Measurements from ENCODE around the gene BAHD1.

BAHD1 gene

GRCh38 chr15:40471105-40471807 lies 30.5 kb downstream of the BAHD1 start:
- Histone ChIP-seq H3K4me2 (ENCODE audit: low read depth, low read length, poor library complexity, severe bottlenecking) (peak overlapping the region; percentile 96), H3K4me3 (ENCODE audit: low read length, poor library complexity, severe bottlenecking) (peak overlapping the region; percentile 99), H3F3A (ENCODE audit: low read depth) (peaks cover 25% of the 10 kb centered on the region), H2AFZ (ENCODE audit: low read length) (peak overlapping the region; percentile 70), H3K36me3 (ENCODE audit: insufficient read depth, low read length) (peaks cover 18% of the 10 kb centered on the region; the same call in 1 of the 2 replicates), H3K4me1 (ENCODE audit: insufficient read depth, low read length, poor library complexity, severe bottlenecking) (peaks cover 52% of the 10 kb centered on the region), H3K27me3 (ENCODE audit: insufficient read depth, low read length, poor library complexity, severe bottlenecking) (no peaks in the 10 kb centered on the region), H3K9me2 (replicated peaks; ENCODE audit: low read depth, low read length) (no peaks in the 10 kb centered on the region), H3K9ac (ENCODE audit: low read depth, low read length, poor library complexity, severe bottlenecking) (peak overlapping the region; percentile 96), H3K79me2 (ENCODE audit: insufficient read depth, low read length) (peaks cover 32% of the 10 kb centered on the region), H4K20me1 (ENCODE audit: insufficient read depth, low read length, poor library complexity, severe bottlenecking) (peaks cover 11% of the 10 kb centered on the region), H3K9me3 (ENCODE audit: insufficient read depth, low read depth, low read length) (no peaks in the 10 kb centered on the region)
- TF ChIP-seq CTCF (conservative IDR thresholded peaks at IDR 0.05; ENCODE audit: low read length) = no peak
- no peak for TF ChIP-seq EZH2phosphoT487 (IDR thresholded peaks at IDR 0.05; ENCODE audit: borderline replicate concordance)

DNA sequence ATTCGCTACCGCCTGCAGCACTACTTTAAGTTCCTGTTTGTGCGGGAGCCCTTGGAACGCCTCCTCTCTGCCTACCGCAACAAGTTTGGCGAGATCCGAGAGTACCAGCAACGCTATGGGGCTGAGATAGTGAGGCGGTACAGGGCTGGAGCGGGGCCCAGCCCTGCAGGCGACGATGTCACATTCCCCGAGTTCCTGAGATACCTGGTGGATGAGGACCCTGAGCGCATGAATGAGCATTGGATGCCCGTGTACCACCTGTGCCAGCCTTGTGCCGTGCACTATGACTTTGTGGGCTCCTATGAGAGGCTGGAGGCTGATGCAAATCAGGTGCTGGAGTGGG lies 31.0 kb downstream of the BAHD1 start:
- peaks cover 12% of the 10 kb centered on the region; the same call in 1 of the 2 replicates for H3K36me3 ChIP-seq (ENCODE audit: insufficient read depth, low read length)
- no peaks in the 10 kb centered on the region for H3K9me2 ChIP-seq (replicated peaks; ENCODE audit: low read depth, low read length)
- TF ChIP-seq EZH2phosphoT487 (IDR thresholded peaks at IDR 0.05; ENCODE audit: borderline replicate concordance) = no peak
- H2AFZ ChIP-seq (ENCODE audit: low read length) = peak overlapping the region; percentile 70
- peaks cover 25% of the 10 kb centered on the region for H3F3A ChIP-seq (ENCODE audit: low read depth)
- H3K4me1 ChIP-seq (ENCODE audit: insufficient read depth, low read length, poor library complexity, severe bottlenecking) = peaks cover 58% of the 10 kb centered on the region
- peak overlapping the region; percentile 96 for H3K4me2 ChIP-seq (ENCODE audit: low read depth, low read length, poor library complexity, severe bottlenecking)
- peak overlapping the region; percentile 96 for H3K9ac ChIP-seq (ENCODE audit: low read depth, low read length, poor library complexity, severe bottlenecking)
- H3K9me3 ChIP-seq (ENCODE audit: insufficient read depth, low read depth, low read length) = no peaks in the 10 kb centered on the region
- peaks cover 11% of the 10 kb centered on the region for H4K20me1 ChIP-seq (ENCODE audit: insufficient read depth, low read length, poor library complexity, severe bottlenecking)
- H3K79me2 ChIP-seq (ENCODE audit: insufficient read depth, low read length) = peaks cover 32% of the 10 kb centered on the region
- H3K27me3 ChIP-seq (ENCODE audit: insufficient read depth, low read length, poor library complexity, severe bottlenecking) = no peaks in the 10 kb centered on the region
- peak overlapping the region; percentile 99 for H3K4me3 ChIP-seq (ENCODE audit: low read length, poor library complexity, severe bottlenecking)

- no peak overlapping the region for H2AFZ ChIP-seq (ENCODE audit: low read length)
- peaks cover 61% of the 10 kb centered on the region for H3K4me1 ChIP-seq (ENCODE audit: insufficient read depth, low read length, poor library complexity, severe bottlenecking)
- peak overlapping the region; percentile 99 for H3K4me3 ChIP-seq (ENCODE audit: low read length, poor library complexity, severe bottlenecking)
Observed at GRCh38 chr15:40472171-40472727, 31.5 kb downstream of the BAHD1 start.

More at GRCh38 chr15:40472171-40472727, 31.5 kb downstream of the BAHD1 start:
- Histone ChIP-seq H3K79me2 (ENCODE audit: insufficient read depth, low read length) (peaks cover 32% of the 10 kb centered on the region), H3K9ac (ENCODE audit: low read depth, low read length, poor library complexity, severe bottlenecking) (peak overlapping the region; percentile 96), H4K20me1 (ENCODE audit: insufficient read depth, low read length, poor library complexity, severe bottlenecking) (peaks cover 11% of the 10 kb centered on the region), H3K9me2 (replicated peaks; ENCODE audit: low read depth, low read length) (no peaks in the 10 kb centered on the region), H3K36me3 (ENCODE audit: insufficient read depth, low read length) (peaks cover 8% of the 10 kb centered on the region; the same call in 1 of the 2 replicates), H3K27me3 (ENCODE audit: insufficient read depth, low read length, poor library complexity, severe bottlenecking) (no peaks in the 10 kb centered on the region), H3K4me2 (ENCODE audit: low read depth, low read length, poor library complexity, severe bottlenecking) (peak overlapping the region; percentile 96), H3F3A (ENCODE audit: low read depth) (peaks cover 25% of the 10 kb centered on the region), H3K9me3 (ENCODE audit: insufficient read depth, low read depth, low read length) (no peaks in the 10 kb centered on the region)
- no peak for TF ChIP-seq EZH2phosphoT487 (IDR thresholded peaks at IDR 0.05; ENCODE audit: borderline replicate concordance)
- TF ChIP-seq CTCF (conservative IDR thresholded peaks at IDR 0.05; ENCODE audit: low read length) = no peak

Data from Loucy (cell line).